Measurements from ENCODE around the gene PEX1.
A peak's percentile ranks its signal among the peaks of the same experiment; 100 is the strongest.

The PEX1 gene

GRCh38 chr7:92508946-92509345, 19.4 kb downstream of the PEX1 start:
- no peak for DNase-seq (ENCODE audit: low read depth in 2 of 2)
- no peak for TF ChIP-seq CTCF (IDR thresholded peaks at IDR 0.05; ENCODE audit: low read depth, low read length)
- no peak overlapping the region for H3K4me3 ChIP-seq (replicated peaks in 1 of 2; ENCODE audit: low read depth in 2 of 2, low read length in 2 of 2)

DNA sequence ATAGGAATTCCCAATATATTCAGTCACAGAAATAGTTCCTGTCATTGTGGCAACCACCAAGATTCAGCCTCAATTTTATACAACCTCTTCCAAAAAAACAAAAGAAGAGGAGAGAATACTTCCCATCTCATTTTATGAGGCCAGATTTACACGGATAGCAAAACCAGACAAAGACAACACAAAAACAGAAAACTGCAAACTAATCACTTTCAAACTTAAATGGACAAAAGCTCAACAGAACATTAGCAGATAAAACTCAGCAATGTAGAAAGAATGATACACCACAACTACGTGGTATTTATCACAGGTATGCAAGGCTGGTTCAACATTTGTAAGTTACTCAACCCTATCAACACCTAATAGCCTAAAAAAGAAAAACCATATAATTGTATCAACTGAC, 22.0 kb downstream of the PEX1 start:
- TF ChIP-seq CTCF (IDR thresholded peaks at IDR 0.05; ENCODE audit: low read depth, low read length): no peak
- no peak overlapping the region for H3K4me3 ChIP-seq (replicated peaks in 1 of 2; ENCODE audit: low read depth in 2 of 2, low read length in 2 of 2)
- no peak for DNase-seq (ENCODE audit: low read depth in 2 of 2)

GRCh38 chr7:92504563-92504962, 23.8 kb downstream of the PEX1 start:
- no peak for DNase-seq (ENCODE audit: low read depth in 2 of 2)
- no peak for TF ChIP-seq CTCF (IDR thresholded peaks at IDR 0.05; ENCODE audit: low read depth, low read length)
- no peak overlapping the region for H3K4me3 ChIP-seq (replicated peaks in 1 of 2; ENCODE audit: low read depth in 2 of 2, low read length in 2 of 2)

DNA sequence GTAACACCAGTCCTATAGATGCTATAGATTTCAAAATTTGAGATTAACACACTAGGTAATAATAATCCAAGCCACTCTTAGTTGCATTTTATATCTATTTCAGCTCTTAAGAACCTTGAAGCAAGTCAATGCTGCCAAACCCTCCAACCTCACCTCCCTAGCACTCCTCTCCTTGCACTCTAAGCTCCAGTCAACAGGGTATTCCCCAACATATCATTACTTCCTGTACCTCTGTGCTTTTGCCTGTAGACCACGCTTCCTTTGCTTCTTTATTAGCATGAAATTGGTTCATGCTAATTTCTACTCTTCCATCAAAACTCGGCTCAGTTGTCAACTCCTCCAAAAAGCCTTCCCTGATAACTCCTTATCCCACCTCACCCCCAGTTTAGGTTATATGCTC, 24.6 kb downstream of the PEX1 start:
- TF ChIP-seq CTCF (IDR thresholded peaks at IDR 0.05; ENCODE audit: low read depth, low read length): no peak
- DNase-seq (ENCODE audit: low read depth in 2 of 2): no peak
- no peak overlapping the region for H3K4me3 ChIP-seq (replicated peaks in 1 of 2; ENCODE audit: low read depth in 2 of 2, low read length in 2 of 2)

- no peak overlapping the region for H3K4me3 ChIP-seq (replicated peaks in 1 of 2; ENCODE audit: low read depth in 2 of 2, low read length in 2 of 2)
- TF ChIP-seq CTCF (IDR thresholded peaks at IDR 0.05; ENCODE audit: low read depth, low read length): no peak
- DNase-seq (ENCODE audit: low read depth in 2 of 2): no peak
Measured at GRCh38 chr7:92498557-92498956, 29.8 kb downstream of the PEX1 start.

DNA sequence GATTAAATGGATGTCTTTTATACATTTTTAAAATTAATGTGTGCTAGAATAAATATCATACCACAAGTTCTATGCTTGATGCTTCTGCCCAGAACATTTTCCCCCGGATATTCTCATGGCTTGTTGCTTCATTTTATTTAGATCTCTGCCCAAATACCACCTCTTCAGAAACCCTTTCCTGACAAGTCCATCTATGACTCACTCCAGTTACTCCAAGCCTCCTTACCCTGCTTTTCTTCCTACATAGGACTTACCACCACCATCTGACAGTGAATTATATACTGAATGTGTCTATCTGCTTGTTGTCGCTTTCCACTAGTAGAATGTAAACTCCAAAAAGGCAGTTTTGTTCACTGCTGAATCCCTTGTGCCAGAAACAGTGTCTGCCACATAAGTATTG, 31.4 kb downstream of the PEX1 start:
- peak; percentile 35 to 36 for DNase-seq (ENCODE audit: low read depth in 2 of 2)
- no peak for TF ChIP-seq CTCF (IDR thresholded peaks at IDR 0.05; ENCODE audit: low read depth, low read length)

GRCh38 chr7:92489634-92490033, 38.7 kb downstream of the PEX1 start:
- DNase-seq (ENCODE audit: low read depth in 2 of 2): peak; percentile 7 to 46
- H3K4me3 ChIP-seq (replicated peaks in 1 of 2; ENCODE audit: low read depth in 2 of 2, low read length in 2 of 2): no peak overlapping the region
- no peak for TF ChIP-seq CTCF (IDR thresholded peaks at IDR 0.05; ENCODE audit: low read depth, low read length)

More for the DNA sequence above, 31.4 kb downstream of the PEX1 start:
- no peak overlapping the region for H3K4me3 ChIP-seq (replicated peaks in 1 of 2; ENCODE audit: low read depth in 2 of 2, low read length in 2 of 2)
